Motor neuron (in vitro differentiated cells): Measurements from ENCODE around the gene C10orf71. TPM values are rescaled to one million over a fixed set of nuclear protein-coding genes. Genes with fewer than 3 reads are reported as not detected.

ENCODE experiments used
- ATAC-seq, 8 experiments: fragments of 200-7000 bp; cut with Tn5 transposase; replicated peaks in 6 of 8; 2 replicates each; pipeline ENCODE4 v1.8.0; 2021; ENCODE audit warnings: mild to moderate bottlenecking in 8 of 8, moderate library complexity in 8 of 8
- H3K27ac ChIP-seq, 2 donors: fragments of 250-450 bp; sonication (Bioruptor Pico); 2 replicates each; pipeline ENCODE4 v1.9.0; 2021; ENCODE audit warnings: antibody characterized with exemption in 2 of 2, mild to moderate bottlenecking in 2 of 2, moderate library complexity in 1 of 2
- H3K4me1 ChIP-seq, 2 donors: fragments of 250-450 bp; sonication (Bioruptor Pico); replicated peaks in 1 of 2; 2 replicates each; pipeline ENCODE4 v1.6.1; 2021; ENCODE audit warnings: antibody characterized with exemption in 2 of 2, mild to moderate bottlenecking in 2 of 2, moderate library complexity in 1 of 2
- H3K4me3 ChIP-seq, 5 donors: fragments of 250-450 bp; sonication (Bioruptor Pico); 2 replicates each; pipeline ENCODE4 v1.9.0; 2021; ENCODE audit warnings: antibody characterized with exemption in 5 of 5, mild to moderate bottlenecking in 5 of 5, moderate library complexity in 4 of 5
- WGBS, 10 experiments: fragments of 450-650 bp; shearing (Covaris generic); methylation state at CpG; one replicate each; pipeline ENCODE4 v1.0.0; 2022; 5-methylcytosine and 5-hydroxymethylcytosine counted together
- in situ Hi-C, 9 experiments: fragments of 400-800 bp; cut with MboI; loops; one replicate each; pipeline ENCODE4 v1.15.0; 2021; ENCODE audit warnings: low sequenced_read_pairs in 9 of 9, low pct_unique_long_range_greater_than_20kb in 2 of 9; ENCODE audit not compliant: unreplicated experiment in 9 of 9
- total RNA-seq, 8 experiments: library from RNA; unstranded; fragments of 300-600 nt; gene quantifications; 2 replicates each; pipeline versions ENCODE4 v1.2.3 to v1.2.4, GENCODE V29; 2022

C10orf71 gene
- total RNA-seq, 8 experiments from 2014 or later: 0.04 to 1.6 (median 0.22) TPM; not detected in 2

DNA sequence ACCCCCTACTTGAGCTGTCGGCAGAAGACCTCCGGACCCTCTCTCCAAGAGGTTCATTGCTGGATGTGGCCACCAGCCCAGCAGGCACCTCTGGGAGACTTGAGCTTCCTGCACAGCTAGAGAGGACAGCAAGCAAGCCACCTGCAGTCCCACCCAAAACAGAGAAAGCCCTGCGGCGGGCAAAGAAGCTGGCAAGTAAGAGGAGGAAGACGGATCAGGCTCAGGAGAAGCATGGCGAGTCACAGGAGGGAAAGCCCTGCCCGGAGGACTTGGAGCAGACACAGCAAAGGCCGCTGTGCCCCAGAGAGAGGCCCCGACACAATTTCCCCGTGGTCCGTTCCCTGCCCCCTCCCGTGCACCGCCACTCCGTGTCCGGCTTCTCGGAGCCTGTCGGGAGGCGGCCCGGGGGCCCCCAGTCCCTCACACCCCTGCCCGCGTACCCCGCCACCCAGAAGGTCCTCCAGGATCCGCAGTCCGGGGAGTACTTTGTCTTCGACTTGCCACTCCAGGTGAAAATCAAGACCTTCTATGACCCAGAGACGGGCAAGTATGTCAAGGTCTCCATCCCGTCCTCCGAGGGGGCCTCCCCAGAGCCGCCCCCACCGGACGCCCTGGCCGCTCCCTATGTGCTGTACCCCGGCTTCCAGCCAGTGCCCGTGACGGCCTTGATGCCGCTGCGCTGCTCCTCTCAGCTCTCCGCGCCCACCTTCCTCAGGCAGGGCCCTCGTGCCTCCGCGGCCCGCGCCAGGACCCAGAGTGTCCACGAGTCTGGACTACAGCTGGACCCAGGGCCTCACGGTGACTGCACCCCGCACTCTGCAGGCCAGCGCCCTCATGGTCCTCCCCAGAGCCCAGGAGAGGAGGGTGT lies 27.2 kb downstream of the C10orf71 start:
- in situ Hi-C loops: no loop called here
- no peak overlapping the region for H3K27ac ChIP-seq
- H3K4me1 ChIP-seq: no peaks in the 10 kb centered on the region
- no peak for ATAC-seq
- WGBS, 10 experiments: 70 to 81% (median 77%) methylated on average over 2 to 15 of the region's 48 CpGs; no CpG with 5 or more reads in 6 of the 10 experiments
- H3K4me3 ChIP-seq: no peak overlapping the region

DNA sequence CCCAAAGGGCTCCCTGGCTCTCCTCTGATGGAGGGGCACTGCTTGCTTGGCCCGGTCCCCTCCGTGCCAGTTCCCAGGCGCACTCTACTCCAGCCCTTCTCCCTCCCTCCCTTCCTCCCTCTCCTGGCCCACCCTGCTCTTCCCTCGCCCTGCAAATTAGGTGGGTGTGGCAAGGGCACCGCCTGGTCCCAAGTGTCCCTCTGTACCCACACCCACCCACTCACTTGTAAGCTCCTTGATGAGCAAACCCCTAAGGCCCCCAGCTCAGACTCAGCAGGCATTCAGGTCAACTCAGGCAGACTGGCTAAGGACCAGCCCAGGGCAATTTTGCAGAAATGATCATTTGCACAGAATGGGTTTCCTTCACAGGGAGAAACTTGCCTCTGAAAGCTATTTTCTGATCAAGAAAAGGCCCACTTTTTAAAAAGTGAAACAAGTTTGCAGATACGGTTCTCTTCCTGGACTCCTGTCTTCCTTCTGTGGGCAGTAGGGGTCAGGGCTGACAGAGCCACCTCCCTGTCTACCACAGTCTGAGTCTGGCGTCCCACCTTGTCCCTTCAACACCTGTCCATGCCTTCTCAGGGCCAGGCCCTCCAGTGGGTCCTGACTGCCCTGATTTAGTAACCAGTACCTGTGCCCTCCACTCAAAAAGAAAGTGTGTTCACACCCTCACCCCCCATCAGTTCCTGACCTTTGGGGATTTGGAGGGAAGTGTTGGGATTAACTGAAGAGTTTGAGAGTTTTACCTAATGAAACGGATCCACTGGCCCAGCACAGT lies 28.3 kb downstream of the C10orf71 start:
- no peak for ATAC-seq
- Histone ChIP-seq H3K27ac (no peak overlapping the region), H3K4me3 (no peak overlapping the region), H3K4me1 (no peaks in the 10 kb centered on the region)
- in situ Hi-C loops: no loop called here
- 17 to 83% (median 64%) methylated on average over 1 to 3 of the region's 8 CpGs; no CpG with 5 or more reads in 2 of the 10 experiments for WGBS, 10 experiments

DNA sequence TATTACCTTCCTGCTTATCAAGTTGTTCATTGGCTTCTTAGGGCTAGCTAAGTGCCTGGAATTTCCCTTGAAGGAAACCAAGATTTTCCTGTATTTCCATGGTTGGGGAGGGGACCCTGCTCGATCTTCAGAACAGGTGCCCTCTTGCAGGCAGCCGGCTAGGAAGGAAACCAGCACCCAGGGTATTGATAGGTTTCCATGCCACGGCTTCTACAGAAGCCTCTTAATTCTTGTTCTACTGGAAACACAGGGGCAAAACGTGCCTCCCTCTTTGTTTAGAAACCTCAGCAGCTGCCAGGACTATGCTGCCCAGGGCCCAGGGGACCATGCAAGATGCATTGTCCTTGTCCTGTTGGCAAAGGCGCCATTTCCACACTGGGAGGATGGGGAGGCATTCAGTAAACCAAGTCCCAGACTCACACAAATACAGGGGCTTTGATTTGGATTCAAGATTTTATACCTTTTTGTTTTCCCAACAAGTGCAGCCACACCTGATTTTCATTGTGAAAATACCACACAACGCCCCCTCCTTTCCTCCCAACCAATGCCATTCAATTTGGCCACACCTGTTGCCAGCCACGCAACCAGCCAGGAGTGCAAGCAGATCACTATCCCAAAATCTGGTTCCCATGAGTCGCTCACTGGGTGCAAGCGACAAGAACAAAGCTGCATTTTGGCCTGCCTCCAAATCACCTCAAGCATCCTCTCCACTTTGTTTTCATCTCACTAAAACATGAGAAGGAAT lies 29.6 kb downstream of the C10orf71 start:
- in situ Hi-C loops: no loop called here
- 30 to 100% (median 61%) methylated on average over 2 to 7 of the region's 9 CpGs; no CpG with 5 or more reads in 1 of the 10 experiments for WGBS, 10 experiments

DNA sequence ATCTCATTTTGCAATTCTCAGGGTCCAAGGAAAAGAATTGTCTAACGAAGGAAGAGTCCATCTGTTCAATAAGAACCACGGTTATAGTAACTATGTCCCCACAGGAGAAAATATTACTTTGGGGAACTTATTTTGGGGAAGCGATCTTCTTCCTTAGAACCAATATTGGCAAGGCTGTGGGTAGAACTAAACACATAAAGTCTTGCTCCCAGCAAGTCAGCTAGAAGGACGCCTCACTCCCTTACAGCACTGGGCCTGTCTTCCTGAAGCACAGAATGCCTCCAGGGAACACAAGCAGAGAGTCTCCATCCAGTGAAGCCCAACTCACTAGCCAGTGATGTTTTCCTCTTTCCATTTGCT lies 30.2 kb downstream of the C10orf71 start:
- WGBS, 10 experiments: 40 to 93% (median 77%) methylated on average over 1 to 4 of the region's 4 CpGs; no CpG with 5 or more reads in 3 of the 10 experiments
- no peak overlapping the region for H3K4me3 ChIP-seq
- no peak overlapping the region for H3K27ac ChIP-seq
- no peaks in the 10 kb centered on the region for H3K4me1 ChIP-seq
- no peak for ATAC-seq
- in situ Hi-C loops: no loop called here

More for the DNA sequence above, 29.6 kb downstream of the C10orf71 start:
- no peak overlapping the region for H3K4me3 ChIP-seq
- no peaks in the 10 kb centered on the region for H3K4me1 ChIP-seq
- H3K27ac ChIP-seq: no peak overlapping the region
- no peak for ATAC-seq

DNA sequence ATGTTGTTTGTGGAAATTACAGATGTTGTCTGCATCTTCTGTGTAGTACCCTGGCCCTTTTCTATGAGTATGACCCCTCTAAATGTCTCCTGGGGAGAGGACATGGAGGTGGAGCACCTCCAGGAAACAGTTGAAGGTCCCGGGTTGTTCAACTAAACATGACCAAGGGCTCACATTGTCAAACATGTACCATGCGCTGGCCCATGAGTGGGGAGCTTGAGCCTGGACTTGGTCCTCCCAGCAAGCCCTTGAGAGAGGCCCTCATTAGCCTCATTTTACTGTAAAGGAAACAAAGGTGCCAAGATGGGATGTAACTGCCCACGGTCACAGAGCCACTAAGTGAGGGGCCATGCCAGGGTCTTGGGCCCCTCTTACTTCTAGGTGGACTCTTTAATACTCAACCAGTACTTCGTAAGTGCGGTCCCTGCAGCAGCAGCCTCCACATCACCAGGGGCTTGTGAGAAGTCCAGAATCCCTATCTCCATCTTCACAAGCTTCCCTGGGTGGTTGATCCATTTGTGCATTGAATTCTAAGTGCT lies 31.2 kb downstream of the C10orf71 start:
- Histone ChIP-seq H3K4me1 (no peaks in the 10 kb centered on the region), H3K27ac (no peak overlapping the region), H3K4me3 (no peak overlapping the region)
- in situ Hi-C loops: no loop called here
- no peak for ATAC-seq
- WGBS, 10 experiments: 20 to 100% (median 67%) methylated on average over 1 to 4 of the region's 5 CpGs; no CpG with 5 or more reads in 4 of the 10 experiments

DNA sequence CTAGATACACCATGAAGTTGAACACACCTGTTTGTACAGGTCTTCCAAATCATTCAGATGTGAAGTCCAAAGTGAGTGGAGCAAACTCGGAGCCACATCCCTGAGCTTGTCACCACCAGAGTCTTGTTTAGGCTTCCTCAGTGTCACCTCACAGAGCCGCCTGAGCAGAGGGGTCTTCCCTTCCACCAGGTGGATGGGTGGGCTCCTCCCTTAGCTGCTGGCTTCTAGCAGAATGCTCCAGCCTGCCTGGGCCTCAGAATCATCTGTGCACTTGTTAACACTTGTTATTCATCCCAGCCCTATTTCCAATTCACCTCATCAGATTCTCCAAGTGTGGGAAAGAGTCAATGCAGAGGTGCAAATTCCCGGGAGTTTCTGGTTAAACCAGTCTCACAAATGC lies 32.5 kb downstream of the C10orf71 start:
- Histone ChIP-seq H3K4me3 (no peak overlapping the region), H3K27ac (no peak overlapping the region), H3K4me1 (no peaks in the 10 kb centered on the region)
- 0 to 92% (median 20%) methylated on average over 1 to 2 of the region's 3 CpGs; no CpG with 5 or more reads in 3 of the 10 experiments for WGBS, 10 experiments
- in situ Hi-C loops: no loop called here
- no peak for ATAC-seq

DNA sequence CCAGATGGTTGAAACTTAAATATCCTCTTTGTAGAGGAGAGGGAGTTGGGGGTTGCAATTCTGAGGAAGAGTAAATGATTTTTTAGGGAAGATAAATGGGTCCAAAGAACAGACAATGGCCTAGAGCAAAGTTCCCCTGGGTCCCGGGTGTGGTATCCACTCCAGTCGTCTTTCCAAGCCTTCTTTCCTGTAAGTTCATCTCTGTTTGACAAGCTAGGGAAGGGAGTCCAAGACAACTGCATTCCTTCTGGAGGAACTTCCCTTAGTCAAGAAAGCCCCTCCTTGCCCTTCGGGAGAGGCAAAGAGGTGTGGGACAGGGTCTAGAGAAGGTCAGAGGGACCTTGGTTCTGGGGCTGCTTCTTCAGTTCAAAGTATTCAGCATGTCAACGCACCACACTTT lies 33.4 kb downstream of the C10orf71 start:
- Histone ChIP-seq H3K27ac (no peak overlapping the region), H3K4me1 (no peaks in the 10 kb centered on the region), H3K4me3 (no peak overlapping the region)
- in situ Hi-C loops: no loop called here
- ATAC-seq: no peak
- 20 to 95% (median 55%) methylated on average over 1 to 4 of the region's 4 CpGs; no CpG with 5 or more reads in 3 of the 10 experiments for WGBS, 10 experiments

DNA sequence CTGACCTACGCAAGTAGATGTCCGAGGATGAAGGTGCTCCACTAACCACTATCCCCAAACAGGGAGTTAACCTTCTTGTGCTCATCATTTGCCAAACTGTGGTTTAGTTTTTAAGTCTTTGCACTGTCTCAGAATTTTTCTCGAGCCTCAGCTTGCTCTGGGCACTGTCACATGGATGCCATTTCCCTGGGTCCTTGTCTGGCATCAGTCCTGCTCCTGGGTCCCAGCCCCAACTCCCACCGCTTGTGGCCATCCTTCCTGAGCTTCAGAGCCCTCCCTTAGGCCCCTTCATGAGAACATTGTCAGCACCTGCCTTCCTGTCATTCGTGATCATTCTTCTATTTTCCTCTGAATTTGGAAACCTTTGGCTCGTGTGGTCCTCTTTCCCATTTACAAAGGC lies 33.8 kb downstream of the C10orf71 start:
- H3K27ac ChIP-seq: no peak overlapping the region
- H3K4me3 ChIP-seq: no peak overlapping the region
- 20 to 80% (median 67%) methylated on average over 1 to 6 of the region's 6 CpGs; no CpG with 5 or more reads in 2 of the 10 experiments for WGBS, 10 experiments
- ATAC-seq: no peak
- H3K4me1 ChIP-seq: no peaks in the 10 kb centered on the region
- in situ Hi-C loops: no loop called here

DNA sequence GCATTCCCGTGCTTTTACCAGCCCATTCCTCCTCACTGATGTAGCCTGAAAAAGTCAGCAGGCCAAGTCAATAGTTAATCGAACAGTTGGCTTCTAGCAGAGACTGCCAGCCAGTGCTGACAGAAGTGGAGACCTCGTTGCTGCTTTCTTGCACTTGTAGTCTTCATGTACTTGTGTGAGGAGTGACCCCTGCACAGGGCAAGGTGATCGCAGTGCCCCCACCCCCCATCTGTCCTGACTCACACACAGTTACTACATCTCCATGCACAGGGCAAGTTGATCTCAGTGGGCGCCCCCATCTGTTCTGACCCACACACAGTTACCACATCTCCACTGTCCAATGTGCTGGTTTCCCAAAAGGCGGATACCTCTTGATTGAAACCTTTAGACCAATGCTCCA lies 34.2 kb downstream of the C10orf71 start:
- Histone ChIP-seq H3K27ac (no peak overlapping the region), H3K4me1 (no peaks in the 10 kb centered on the region), H3K4me3 (no peak overlapping the region)
- WGBS, 10 experiments: 20 to 100% (median 82%) methylated on average over 1 to 4 of the region's 6 CpGs; no CpG with 5 or more reads in 4 of the 10 experiments
- no peak for ATAC-seq
- in situ Hi-C loops: no loop called here

DNA sequence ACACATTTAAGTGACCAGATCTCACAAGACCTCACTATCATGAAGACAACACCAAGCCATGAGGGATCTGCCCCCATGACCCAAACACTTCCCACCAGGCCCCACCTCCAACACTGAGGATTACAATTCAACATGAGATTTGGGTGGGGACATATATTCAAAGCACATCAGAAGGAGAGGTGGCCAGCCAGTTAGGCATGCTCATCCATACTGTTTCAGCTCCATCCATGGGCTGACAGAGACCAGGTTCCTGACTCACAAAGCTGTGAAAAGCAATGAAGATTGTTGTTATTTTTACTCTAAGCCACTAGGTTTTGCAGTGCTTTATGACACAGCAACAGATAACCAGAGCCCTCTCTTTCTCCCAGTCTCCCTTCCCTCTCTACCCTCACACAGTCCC lies 36.0 kb downstream of the C10orf71 start:
- no peaks in the 10 kb centered on the region for H3K4me1 ChIP-seq
- in situ Hi-C loops: no loop called here
- no peak overlapping the region for H3K27ac ChIP-seq
- H3K4me3 ChIP-seq: no peak overlapping the region
- peak in 2 of 8 experiments; percentile 28 to 76 for ATAC-seq

DNA sequence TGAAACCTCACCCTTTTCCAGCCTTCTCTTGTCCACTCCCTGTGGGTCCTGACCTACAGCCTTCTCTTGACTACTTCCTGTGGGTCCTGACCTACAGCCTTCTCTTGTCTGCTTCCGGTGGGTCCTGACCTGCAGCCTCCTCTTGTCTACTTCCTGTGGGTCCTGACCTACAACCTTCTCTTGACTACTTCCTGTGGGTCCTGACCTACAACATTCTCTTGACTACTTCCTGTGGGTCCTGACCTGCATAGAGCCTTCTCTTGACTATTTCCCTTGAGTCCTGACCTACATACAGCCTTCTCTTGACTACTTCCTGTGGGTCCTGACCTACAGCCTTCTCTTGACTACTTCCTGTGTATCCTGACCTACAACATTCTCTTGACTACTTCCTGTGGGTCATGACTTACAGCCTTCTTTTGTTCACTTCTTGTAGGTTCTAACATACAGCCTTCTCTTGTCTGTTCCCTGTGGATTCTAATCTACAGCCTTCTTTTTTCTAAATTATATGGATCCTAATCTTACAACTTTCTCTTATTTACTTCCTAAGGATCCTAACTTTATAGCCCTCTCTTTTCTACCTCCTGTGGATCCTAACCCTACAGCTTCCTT lies 36.5 kb downstream of the C10orf71 start:
- no peak overlapping the region for H3K4me3 ChIP-seq
- ATAC-seq: no peak
- 100% methylated on average over 1 of the region's 1 CpG; no CpG with 5 or more reads in 9 of the 10 experiments for WGBS, 10 experiments
- no peak overlapping the region for H3K27ac ChIP-seq
- in situ Hi-C loops: no loop called here
- H3K4me1 ChIP-seq: no peaks in the 10 kb centered on the region

DNA sequence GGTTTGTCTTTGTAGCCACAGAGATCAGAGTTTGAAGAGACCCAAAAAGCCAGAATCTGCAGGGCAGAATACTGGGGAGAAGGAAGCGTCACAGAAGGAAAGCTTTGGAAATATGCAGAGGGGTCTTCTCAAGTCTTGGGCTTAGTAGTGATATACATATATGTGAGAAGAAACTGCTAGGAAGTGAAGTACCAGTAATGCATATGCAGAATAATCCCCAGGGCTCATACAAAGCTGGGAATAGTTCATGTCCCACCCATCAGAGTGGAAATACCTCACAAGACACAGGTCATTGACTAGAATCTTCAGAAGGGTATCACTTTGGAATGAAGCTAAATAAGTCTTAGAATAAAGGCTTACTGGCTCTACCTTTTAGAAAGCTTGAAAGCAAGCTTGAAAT lies 39.6 kb downstream of the C10orf71 start:
- H3K4me1 ChIP-seq: no peaks in the 10 kb centered on the region
- ATAC-seq: peak in 3 of 8 experiments; percentile 57 to 83 (median 69)
- 40 to 100% (median 83%) methylated on average over 1 of the region's 1 CpG; no CpG with 5 or more reads in 5 of the 10 experiments for WGBS, 10 experiments
- no peak overlapping the region for H3K4me3 ChIP-seq
- in situ Hi-C loops: no loop called here
- H3K27ac ChIP-seq: no peak overlapping the region
